Pancreas (tissue), 10 donors: Measurements from ENCODE around the gene MACROH2A1. TPM values are rescaled to one million over a fixed set of nuclear protein-coding genes. Genes with fewer than 3 reads are reported as not detected.

ENCODE experiments used
- ATAC-seq, 4 donors: fragments of 200-7000 bp; cut with Tn5 transposase; one replicate each; pipeline versions ENCODE4 v1.8.0 to v1.9.1; 2020; ENCODE audit warnings: mild to moderate bottlenecking in 4 of 4, moderate library complexity in 4 of 4
- DNase-seq, 6 donors: peaks; one replicate each; pipeline ENCODE4 v3.0.0-alpha.2; 2020
- FAIRE-seq: peaks from 2 replicates; lab custom pipeline; 2012; peaks lifted over from hg19 to GRCh38; lab: Jason Lieb, UNC
- H3K27ac ChIP-seq, 4 donors: fragments of 200-600 bp; sonication (generic); 1 replicate in 3 of 4; 2 replicates in 1 of 4; pipeline versions ENCODE4 v1.5.0 to v1.8.0; 2020
- H3K27me3 ChIP-seq, 4 donors: fragments of 200-600 bp; one replicate each; pipeline ENCODE4 v1.8.0; 2021
- H3K36me3 ChIP-seq, 3 donors: fragments of 200-600 bp; sonication (generic) in 1 of 3; one replicate each; pipeline versions ENCODE4 v1.5.0 to v1.8.0; 2020 to 2021
- H3K4me1 ChIP-seq, 3 donors: fragments of 200-600 bp; one replicate each; pipeline ENCODE4 v1.8.0; 2021
- H3K4me3 ChIP-seq, 4 donors: fragments of 200-600 bp; sonication (generic) in 2 of 4; one replicate each; pipeline versions ENCODE4 v1.5.0 to v1.8.0; 2020 to 2021
- H3K9me3 ChIP-seq, 4 donors: fragments of 200-600 bp; one replicate each; pipeline ENCODE4 v1.8.0; 2021
- WGBS, 2 donors: extraction: QIAGEN DNeasy Blood & Tissue Kit; methylation state at CpG; one replicate each; pipeline ENCODE4 v1.1.7; 2013; 5-methylcytosine and 5-hydroxymethylcytosine counted together
- intact Hi-C, 3 donors: fragments of 100-400 bp; cut with DNase I; formaldehyde crosslinking; loops; one replicate each; pipeline versions ENCODE4 v1.11.1 to v1.14.2; 2022
- polyA plus RNA-seq, 2 donors: library from polyadenylated mRNA; stranded (reverse); fragments of 200-250 nt; gene quantifications; one replicate each; pipeline ENCODE4 v1.2.3, GENCODE V29; 2013
- total RNA-seq, 6 donors: library from RNA; stranded (reverse); fragmentation: NEBNext Ultra II Directional in 4 of 6; extraction: Animal tissue kit (Norgen Biotek cat#: 25700) in 4 of 6; gene quantifications; one replicate each; pipeline versions ENCODE4 v1.2.1 to v1.2.4, GENCODE V29; 2021 to 2023
- TF ChIP-seq, protein P1 (sequence below), 4 donors: fragments of 200-600 bp; sonication (generic) in 3 of 4; IDR thresholded peaks; one replicate each; pipeline versions ENCODE4 v1.5.0 to v1.8.0; 2021; ENCODE audit warnings: antibody characterized with exemption in 4 of 4
- donor health status: healthy with polysubstance abuse.
- donor health status: DM: no; HTN: no; CAD: no; lungs with moderate emphysema.
- donor health status: DM: no; HTN: no; CAD: no.
- donor health status: control.
- donor health status: control.
- donor health status: Bipolar disorder and iron deficiency.
- donor health status: DM: yes; HTN: yes; CAD: no.
- donor health status: DM: no; HTN: no; CAD: no.
- donor health status: DM: no; HTN: no; CAD: no.
- donor health status: DM: yes; HTN: yes; CAD: no.

MACROH2A1 gene
- total and polyA plus RNA-seq, 8 donors = 25.7 to 72.1 (median 43.7) TPM

DNA sequence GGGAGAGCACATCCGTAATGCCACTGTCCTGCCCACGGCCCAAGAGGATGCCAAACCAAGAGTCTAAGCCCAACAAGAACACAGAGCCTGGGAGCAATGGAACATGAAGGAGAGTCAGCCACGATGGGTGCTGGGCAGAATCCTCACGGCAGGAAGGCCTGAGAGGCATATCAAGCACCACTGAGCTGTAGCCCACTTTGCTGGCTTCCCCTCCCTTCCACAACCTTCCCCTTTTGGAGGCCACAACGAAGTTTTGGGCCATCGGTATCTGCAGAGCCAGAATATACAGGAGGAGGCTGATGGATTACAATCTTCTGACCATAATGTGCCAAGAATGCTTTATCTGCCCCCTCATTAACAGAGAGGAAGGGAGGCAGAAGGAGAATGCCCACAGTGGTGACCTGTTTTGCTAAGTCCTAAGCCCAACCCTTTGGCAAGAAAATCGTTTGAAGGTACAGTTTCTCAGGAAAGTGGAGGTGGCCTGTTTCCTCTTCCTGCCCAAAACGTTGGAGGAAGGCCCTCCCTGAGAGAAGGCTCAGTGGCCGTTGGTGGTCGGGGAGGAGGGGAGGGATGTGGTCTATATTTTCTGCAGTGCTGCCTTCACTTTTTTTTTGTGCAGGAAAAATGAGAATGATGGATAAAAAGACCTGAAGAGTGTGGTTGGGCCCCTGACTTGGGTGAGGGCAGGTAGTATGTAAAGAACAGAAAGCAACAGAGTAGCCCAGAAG, 26.2 kb downstream of the MACROH2A1 start:
- intact Hi-C loops = no loop called here
- no peaks in the 10 kb centered on the region for H3K27me3 ChIP-seq
- H3K4me3 ChIP-seq = no peak overlapping the region
- WGBS, 2 donors = 81% methylated on average over 10 of the region's 10 CpGs
- peaks cover 0 to 14% (median 3%) of the 10 kb centered on the region in 3 donors for H3K36me3 ChIP-seq
- H3K4me1 ChIP-seq = no peaks in the 10 kb centered on the region
- TF ChIP-seq, protein P1, sequence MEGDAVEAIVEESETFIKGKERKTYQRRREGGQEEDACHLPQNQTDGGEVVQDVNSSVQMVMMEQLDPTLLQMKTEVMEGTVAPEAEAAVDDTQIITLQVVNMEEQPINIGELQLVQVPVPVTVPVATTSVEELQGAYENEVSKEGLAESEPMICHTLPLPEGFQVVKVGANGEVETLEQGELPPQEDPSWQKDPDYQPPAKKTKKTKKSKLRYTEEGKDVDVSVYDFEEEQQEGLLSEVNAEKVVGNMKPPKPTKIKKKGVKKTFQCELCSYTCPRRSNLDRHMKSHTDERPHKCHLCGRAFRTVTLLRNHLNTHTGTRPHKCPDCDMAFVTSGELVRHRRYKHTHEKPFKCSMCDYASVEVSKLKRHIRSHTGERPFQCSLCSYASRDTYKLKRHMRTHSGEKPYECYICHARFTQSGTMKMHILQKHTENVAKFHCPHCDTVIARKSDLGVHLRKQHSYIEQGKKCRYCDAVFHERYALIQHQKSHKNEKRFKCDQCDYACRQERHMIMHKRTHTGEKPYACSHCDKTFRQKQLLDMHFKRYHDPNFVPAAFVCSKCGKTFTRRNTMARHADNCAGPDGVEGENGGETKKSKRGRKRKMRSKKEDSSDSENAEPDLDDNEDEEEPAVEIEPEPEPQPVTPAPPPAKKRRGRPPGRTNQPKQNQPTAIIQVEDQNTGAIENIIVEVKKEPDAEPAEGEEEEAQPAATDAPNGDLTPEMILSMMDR (IDR thresholded peaks at IDR 0.05) = no peak
- no peak overlapping the region for H3K27ac ChIP-seq
- ATAC-seq = no peak
- H3K9me3 ChIP-seq = no peaks in the 10 kb centered on the region
- DNase-seq = no peak
- FAIRE-seq = no peak

DNA sequence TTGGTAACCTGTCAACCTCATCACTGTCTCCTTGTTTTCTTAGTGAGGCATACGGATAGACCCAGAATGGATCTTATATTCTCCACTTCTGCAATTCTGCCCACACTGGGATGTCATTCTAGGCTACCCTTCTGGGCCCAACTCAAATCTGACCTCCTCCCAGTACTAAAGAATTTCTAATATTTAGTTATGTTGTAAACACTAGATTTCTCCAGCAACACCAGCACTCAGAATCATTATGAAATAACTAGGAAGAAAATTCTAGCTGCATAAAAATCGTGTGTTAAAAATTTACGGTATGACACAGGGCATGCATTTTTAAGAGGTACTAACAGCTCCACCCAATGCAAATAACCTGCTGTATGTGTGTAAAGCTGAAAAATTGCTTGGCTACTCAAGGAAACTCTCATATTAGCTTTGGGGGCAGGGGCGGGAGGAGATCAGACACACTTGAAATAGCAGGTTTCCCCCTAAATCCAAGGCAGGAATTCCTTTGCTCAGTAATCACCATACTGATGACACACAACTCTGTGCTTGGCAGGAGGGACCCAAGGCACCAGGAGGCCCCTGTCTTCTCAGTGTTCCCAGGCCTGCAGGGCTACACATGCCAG, 27.3 kb downstream of the MACROH2A1 start:
- TF ChIP-seq, protein P1 (IDR thresholded peaks at IDR 0.05) = no peak
- no peak for ATAC-seq
- WGBS, 2 donors = 83% methylated on average over 4 of the region's 4 CpGs
- intact Hi-C loops = no loop called here
- Histone ChIP-seq H3K4me3 (no peak overlapping the region), H3K36me3 (peaks cover 0 to 14% (median 3%) of the 10 kb centered on the region in 3 donors), H3K4me1 (no peaks in the 10 kb centered on the region), H3K27ac (no peak overlapping the region), H3K9me3 (no peaks in the 10 kb centered on the region), H3K27me3 (no peaks in the 10 kb centered on the region)
- no peak for FAIRE-seq
- no peak for DNase-seq

DNA sequence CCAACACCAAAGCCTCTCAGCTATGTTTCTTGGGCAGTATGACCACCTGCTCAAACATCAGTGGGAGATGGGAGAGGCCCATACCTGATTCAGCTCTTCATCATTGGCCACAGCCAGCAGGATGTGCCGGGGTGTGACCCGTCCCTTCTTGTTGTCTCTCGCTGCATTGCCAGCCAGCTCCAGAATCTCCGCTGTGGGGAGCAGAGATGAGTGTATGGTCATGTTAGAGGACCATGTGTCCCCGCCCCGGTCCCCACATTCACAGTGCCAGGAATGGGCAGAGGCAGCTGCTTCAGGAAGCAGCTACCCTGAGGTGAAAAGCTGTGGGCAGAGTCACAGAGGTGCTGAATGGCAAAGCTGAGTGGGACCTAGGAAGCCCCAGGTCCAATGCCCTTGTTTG, 29.1 kb downstream of the MACROH2A1 start:
- Histone ChIP-seq H3K9me3 (no peaks in the 10 kb centered on the region), H3K36me3 (peaks cover 0 to 14% (median 3%) of the 10 kb centered on the region in 3 donors), H3K4me1 (no peaks in the 10 kb centered on the region), H3K4me3 (no peak overlapping the region), H3K27me3 (no peaks in the 10 kb centered on the region), H3K27ac (no peak overlapping the region)
- WGBS, 2 donors = 97 to 98% methylated on average over 6 of the region's 6 CpGs
- ATAC-seq (no peak), DNase-seq (no peak), FAIRE-seq (no peak)
- TF ChIP-seq, protein P1 (IDR thresholded peaks at IDR 0.05) = no peak
- intact Hi-C loops = no loop called here

GRCh38 chr5:135367554-135367953, 31.5 kb downstream of the MACROH2A1 start:
- Histone ChIP-seq H3K4me3 (no peak overlapping the region), H3K9me3 (no peaks in the 10 kb centered on the region), H3K36me3 (peaks cover 0 to 14% (median 3%) of the 10 kb centered on the region in 3 donors), H3K27ac (no peak overlapping the region), H3K4me1 (no peaks in the 10 kb centered on the region), H3K27me3 (no peaks in the 10 kb centered on the region)
- TF ChIP-seq, protein P1 (IDR thresholded peaks at IDR 0.05) = no peak
- WGBS, 2 donors = 91 to 95% methylated on average over 4 of the region's 4 CpGs
- no peak for FAIRE-seq
- no peak for ATAC-seq
- intact Hi-C loops = no loop called here
- no peak for DNase-seq

GRCh38 chr5:135367076-135367475, 32.0 kb downstream of the MACROH2A1 start:
- no peak overlapping the region for H3K27ac ChIP-seq
- no peak for ATAC-seq
- no peak for DNase-seq
- TF ChIP-seq, protein P1 (IDR thresholded peaks at IDR 0.05) = no peak
- H3K27me3 ChIP-seq = no peaks in the 10 kb centered on the region
- no peaks in the 10 kb centered on the region for H3K9me3 ChIP-seq
- intact Hi-C loops = no loop called here
- H3K4me1 ChIP-seq = no peaks in the 10 kb centered on the region
- WGBS, 2 donors = 78 to 84% methylated on average over 2 of the region's 2 CpGs
- no peak for FAIRE-seq
- no peak overlapping the region for H3K4me3 ChIP-seq
- H3K36me3 ChIP-seq = peaks cover 0 to 14% (median 3%) of the 10 kb centered on the region in 3 donors
